GM12872 (cell line): ENCODE measurements around the gene SPSB1.

Experiments used
- CTCF ChIP-seq: IDR thresholded peaks from 3 replicates; pipeline ENCODE4 v1.5.1; 2011; ENCODE audit warnings: low read depth, mild to moderate bottlenecking, low read length, moderate library complexity; ENCODE audit not compliant: insufficient read depth

The SPSB1 gene

GRCh38 chr1:9298282-9298681, 5.6 kb downstream of the SPSB1 start:
- no peak for TF ChIP-seq CTCF

- TF ChIP-seq CTCF = no peak
Measured at GRCh38 chr1:9300573-9300972, 7.9 kb downstream of the SPSB1 start.

GRCh38 chr1:9302745-9303524, 10.2 kb downstream of the SPSB1 start:
- no peak for TF ChIP-seq CTCF

GRCh38 chr1:9303916-9304315, 11.2 kb downstream of the SPSB1 start:
- TF ChIP-seq CTCF = no peak

- TF ChIP-seq CTCF = no peak
Measured at GRCh38 chr1:9305216-9305615, 12.5 kb downstream of the SPSB1 start.

- TF ChIP-seq CTCF = no peak
Measured at GRCh38 chr1:9306006-9306405, 13.3 kb downstream of the SPSB1 start.

GRCh38 chr1:9307303-9307702, 14.6 kb downstream of the SPSB1 start:
- no peak for TF ChIP-seq CTCF
